Breast epithelium (tissue), 4 donors: Measurements from ENCODE around the gene CDC20. TPM values are rescaled to one million over a fixed set of nuclear protein-coding genes. Genes with fewer than 3 reads are reported as not detected.
A peak's percentile ranks its signal among the peaks of the same experiment; 100 is the strongest.
"Not testable (repeated sequence)": the region's sequence is repeated elsewhere in the genome, so short reads cannot be mapped to it uniquely, and the experiment has no call there.

Experiments used
- DNase-seq, 2 donors: peaks; one replicate each; pipeline ENCODE4 v3.0.0-alpha.2; 2019; ENCODE audit warnings: low spot score in 2 of 2
- H3K27ac ChIP-seq, 2 donors: fragments of 200-600 bp; sonication (generic) in 1 of 2; one replicate each; pipeline ENCODE4 v1.5.1; 2016 to 2019; ENCODE audit warnings: mild to moderate bottlenecking in 1 of 2
- H3K27me3 ChIP-seq, 2 donors: fragments of 200-600 bp; sonication (generic) in 1 of 2; one replicate each; pipeline versions ENCODE4 v1.5.1 to v1.6.0; 2017 to 2019; ENCODE audit warnings: control low read depth in 1 of 2, mild to moderate bottlenecking in 1 of 2
- H3K36me3 ChIP-seq: fragments of 200-600 bp; one replicate; pipeline ENCODE4 v1.5.1; 2019
- H3K4me1 ChIP-seq, 2 donors: fragments of 200-600 bp; sonication (generic); one replicate each; pipeline ENCODE4 v1.5.1; 2016 to 2019; ENCODE audit warnings: control low read depth in 1 of 2
- H3K4me3 ChIP-seq, 3 donors: fragments of 200-600 bp; sonication (generic); 1 replicate in 2 of 3; 2 replicates in 1 of 3; pipeline ENCODE4 v1.5.1; 2016 to 2019; ENCODE audit warnings: mild to moderate bottlenecking in 3 of 3, moderate library complexity in 2 of 3
- H3K9me3 ChIP-seq, 2 donors: fragments of 200-600 bp; sonication (generic) in 1 of 2; one replicate each; pipeline ENCODE4 v1.5.1; 2016 to 2019; ENCODE audit warnings: control low read depth in 1 of 2
- CTCF ChIP-seq, 3 donors: fragments of 450-650 bp; IDR thresholded peaks; one replicate each; pipeline ENCODE4 v1.5.1; 2016 to 2017; ENCODE audit warnings: antibody characterized with exemption in 3 of 3, mild to moderate bottlenecking in 3 of 3, moderate library complexity in 3 of 3
- POLR2A ChIP-seq: fragments of 450-650 bp; IDR thresholded peaks from one replicate; pipeline ENCODE4 v1.6.1; 2016; ENCODE audit warnings: antibody characterized with exemption, mild to moderate bottlenecking, moderate library complexity
- POLR2AphosphoS5 ChIP-seq, 3 donors: sonication (generic); formaldehyde crosslinking; IDR thresholded peaks; one replicate each; pipeline ENCODE4 v1.6.1; 2017; ENCODE audit warnings: antibody characterized with exemption in 3 of 3
- intact Hi-C: fragments of 100-400 bp; cut with DNase I; formaldehyde crosslinking; loops from one replicate; pipeline ENCODE4 v1.15.1; 2023; ENCODE audit warnings: low total_unique reads
- total RNA-seq, 3 donors: library from RNA; depleted of rRNA; stranded (reverse); fragments of >200 nt; gene quantifications; one replicate each; pipeline ENCODE4 v1.1.0, GENCODE V29; 2016

CDC20 gene
- total RNA-seq, 3 donors from 2014 or later, result 1.3 to 5.8 (median 1.3) TPM

GRCh38 chr1:43368646-43369020 is 9.9 kb downstream of the CDC20 start:
- no peaks in the 10 kb centered on the region for H3K9me3 ChIP-seq
- H3K4me3 ChIP-seq, result peak overlapping the region; percentile 69 to 88 (median 88)
- H3K4me1 ChIP-seq, result peaks cover 8 to 18% of the 10 kb centered on the region in 2 donors
- DNase-seq, result no peak
- intact Hi-C loops, result no loop called here
- H3K27me3 ChIP-seq, result no peaks in the 10 kb centered on the region
- H3K27ac ChIP-seq, result peak overlapping the region; percentile 94 to 98
- H3K36me3 ChIP-seq, result no peaks in the 10 kb centered on the region
- TF ChIP-seq POLR2A (no peak), POLR2AphosphoS5 (IDR thresholded peaks at IDR 0.05) (no peak), CTCF (IDR thresholded peaks at IDR 0.05) (no peak)

GRCh38 chr1:43369779-43370178 is 11.0 kb downstream of the CDC20 start:
- H3K27me3 ChIP-seq, intact Hi-C loops, H3K36me3 ChIP-seq, H3K4me3 ChIP-seq, H3K9me3 ChIP-seq, H3K27ac ChIP-seq, DNase-seq: not testable (repeated sequence)
- H3K4me1 ChIP-seq, result peaks cover 8 to 18% of the 10 kb centered on the region in 2 donors

- intact Hi-C loops, result no loop called here
- Histone ChIP-seq H3K4me1 (peaks cover 8 to 17% of the 10 kb centered on the region in 2 donors), H3K27me3 (no peaks in the 10 kb centered on the region), H3K4me3 (no peak overlapping the region), H3K27ac (no peak overlapping the region), H3K9me3 (no peaks in the 10 kb centered on the region), H3K36me3 (no peaks in the 10 kb centered on the region)
- no peak for TF ChIP-seq CTCF (IDR thresholded peaks at IDR 0.05)
- TF ChIP-seq POLR2AphosphoS5 (IDR thresholded peaks at IDR 0.05), result no peak
- no peak for TF ChIP-seq POLR2A
- DNase-seq, result no peak
Observed at GRCh38 chr1:43370564-43370963, 11.8 kb downstream of the CDC20 start.

GRCh38 chr1:43372172-43372571 is 13.4 kb downstream of the CDC20 start:
- Histone ChIP-seq H3K4me1 (peaks cover 3 to 6% of the 10 kb centered on the region in 2 donors), H3K27ac (peak overlapping the region in 1 of 2 donors; percentile 16), H3K27me3 (no peaks in the 10 kb centered on the region), H3K4me3 (no peak overlapping the region), H3K9me3 (no peaks in the 10 kb centered on the region), H3K36me3 (no peaks in the 10 kb centered on the region)
- DNase-seq, result no peak
- TF ChIP-seq POLR2A (no peak), POLR2AphosphoS5 (IDR thresholded peaks at IDR 0.05) (no peak), CTCF (IDR thresholded peaks at IDR 0.05) (no peak)
- intact Hi-C loops, result no loop called here

- no peak for DNase-seq
- TF ChIP-seq POLR2A, result no peak
- no peak for TF ChIP-seq POLR2AphosphoS5 (IDR thresholded peaks at IDR 0.05)
- TF ChIP-seq CTCF (IDR thresholded peaks at IDR 0.05), result no peak
- Histone ChIP-seq H3K27me3 (no peaks in the 10 kb centered on the region), H3K36me3 (no peaks in the 10 kb centered on the region), H3K4me3 (no peak overlapping the region), H3K4me1 (peaks cover 3 to 6% of the 10 kb centered on the region in 2 donors), H3K27ac (peak overlapping the region in 1 of 2 donors; percentile 16), H3K9me3 (no peaks in the 10 kb centered on the region)
- intact Hi-C loops, result no loop called here
Observed at GRCh38 chr1:43373066-43373940, 14.5 kb downstream of the CDC20 start.
